Activated CD8-positive, alpha-beta memory T cell treated with anti-CD3 and anti-CD28 coated beads for 24 hours (primary cell): Measurements from ENCODE around the gene CPNE8.

Experiments used
- DNase-seq: peaks from one replicate; pipeline ENCODE4 v3.0.0-alpha.2; 2020

Gene CPNE8

GRCh38 chr12:38713294-38713693 is 192.1 kb downstream of the CPNE8 start:
- no peak for DNase-seq

GRCh38 chr12:38711054-38711453 is 194.3 kb downstream of the CPNE8 start:
- no peak for DNase-seq

- no peak for DNase-seq
Measured at GRCh38 chr12:38708466-38708865, 196.9 kb downstream of the CPNE8 start.

GRCh38 chr12:38707648-38708047 is 197.7 kb downstream of the CPNE8 start:
- DNase-seq, result no peak

GRCh38 chr12:38697289-38697688 is 208.1 kb downstream of the CPNE8 start:
- DNase-seq, result no peak

- no peak for DNase-seq
Measured at GRCh38 chr12:38695057-38695456, 210.3 kb downstream of the CPNE8 start.

- DNase-seq, result no peak
Measured at GRCh38 chr12:38691164-38691563, 214.2 kb downstream of the CPNE8 start.

GRCh38 chr12:38690646-38691045 is 214.7 kb downstream of the CPNE8 start:
- DNase-seq, result no peak

- no peak for DNase-seq
Measured at GRCh38 chr12:38689704-38690103, 215.7 kb downstream of the CPNE8 start.

- DNase-seq, result no peak
Measured at GRCh38 chr12:38689195-38689594, 216.2 kb downstream of the CPNE8 start.

GRCh38 chr12:38682521-38682920 is 222.9 kb downstream of the CPNE8 start:
- DNase-seq, result no peak

GRCh38 chr12:38669530-38669929 is 235.9 kb downstream of the CPNE8 start:
- DNase-seq, result no peak

- DNase-seq, result no peak
Measured at GRCh38 chr12:38669081-38669480, 236.3 kb downstream of the CPNE8 start.

- DNase-seq, result no peak
Measured at GRCh38 chr12:38666425-38666824, 239.0 kb downstream of the CPNE8 start.

GRCh38 chr12:38664661-38665269 is 240.6 kb downstream of the CPNE8 start:
- DNase-seq, result no peak

- no peak for DNase-seq
Measured at GRCh38 chr12:38662829-38663228, 242.6 kb downstream of the CPNE8 start.

GRCh38 chr12:38653650-38654049 is 251.7 kb downstream of the CPNE8 start:
- no peak for DNase-seq

GRCh38 chr12:38648813-38649212 is 256.6 kb downstream of the CPNE8 start:
- DNase-seq, result no peak

GRCh38 chr12:38646146-38646545 is 259.2 kb downstream of the CPNE8 start:
- no peak for DNase-seq

GRCh38 chr12:38639625-38640024 is 265.8 kb downstream of the CPNE8 start:
- DNase-seq, result no peak

- DNase-seq, result no peak
Measured at GRCh38 chr12:38638401-38638800, 267.0 kb downstream of the CPNE8 start.

GRCh38 chr12:38633511-38633910 is 271.9 kb downstream of the CPNE8 start:
- no peak for DNase-seq

- no peak for DNase-seq
Measured at GRCh38 chr12:38629064-38629463, 276.3 kb downstream of the CPNE8 start.

- no peak for DNase-seq
Measured at GRCh38 chr12:38628288-38628687, 277.1 kb downstream of the CPNE8 start.

- DNase-seq, result no peak
Measured at GRCh38 chr12:38625306-38625705, 280.1 kb downstream of the CPNE8 start.

GRCh38 chr12:38614171-38614570 is 291.2 kb downstream of the CPNE8 start:
- DNase-seq, result no peak
